RWPE1 (cell line): ENCODE results near the gene SLC2A9.

Source experiments
- CTCF ChIA-PET: fragments of 350-600 bp; sonication (Branson Sonifier 250); formaldehyde crosslinking; extraction: SDS; loops from one replicate; lab custom pipeline; 2021; lab: Yijun Ruan, JAX
- POLR2A ChIA-PET: fragments of 400-600 bp; formaldehyde crosslinking; extraction: SDS; loops from one replicate; lab custom pipeline; 2020; ENCODE audit warnings: antibody characterized with exemption; ENCODE audit not compliant: low non-redundant PET; lab: Yijun Ruan, JAX
- DNase-seq: peaks from one replicate; pipeline ENCODE4 v3.0.0; 2012; ENCODE audit warnings: low spot score
- H3K27ac ChIP-seq: fragments of 450-650 bp; 2 replicates; pipeline ENCODE4 v1.5.1; 2017
- TF ChIP-seq, protein P1 (sequence below): fragments of 450-650 bp; conservative IDR thresholded peaks from 2 replicates; pipeline ENCODE4 v1.5.1; 2017; ENCODE audit warnings: low read depth, mild to moderate bottlenecking

SLC2A9 gene

DNA sequence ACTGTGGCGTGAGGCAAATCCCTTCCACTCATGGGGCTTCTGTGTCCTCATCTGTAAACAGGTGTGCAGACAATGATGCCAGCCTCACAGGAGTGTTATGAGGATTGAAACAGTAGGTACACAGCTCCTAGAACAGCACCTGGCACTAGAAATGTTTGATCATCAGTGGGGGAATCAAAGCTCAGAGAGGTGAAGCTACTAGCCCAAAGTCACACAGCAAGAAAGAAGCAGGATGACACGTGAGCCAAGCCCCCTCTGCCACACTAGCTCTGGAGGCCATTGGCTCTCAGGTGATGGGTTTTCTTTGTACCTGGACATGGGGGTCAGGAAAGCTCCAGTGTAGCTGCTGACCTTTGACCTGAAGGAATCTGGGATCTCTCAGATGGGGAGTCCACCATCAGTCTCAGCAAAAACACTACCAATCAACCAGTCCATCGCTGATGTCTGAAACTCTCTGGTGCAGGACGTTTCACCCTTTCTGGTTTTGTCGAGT lies 13.4 kb upstream of the SLC2A9 start:
- POLR2A ChIA-PET: no interaction called here
- no peak overlapping the region for H3K27ac ChIP-seq
- no peak for DNase-seq
- CTCF ChIA-PET: interaction anchor here (0.6 kb wide), 1 partner anchor 236 kb away, joined by 5 read pairs; no protein-coding TSS in a partner anchor
- TF ChIP-seq, protein P1, sequence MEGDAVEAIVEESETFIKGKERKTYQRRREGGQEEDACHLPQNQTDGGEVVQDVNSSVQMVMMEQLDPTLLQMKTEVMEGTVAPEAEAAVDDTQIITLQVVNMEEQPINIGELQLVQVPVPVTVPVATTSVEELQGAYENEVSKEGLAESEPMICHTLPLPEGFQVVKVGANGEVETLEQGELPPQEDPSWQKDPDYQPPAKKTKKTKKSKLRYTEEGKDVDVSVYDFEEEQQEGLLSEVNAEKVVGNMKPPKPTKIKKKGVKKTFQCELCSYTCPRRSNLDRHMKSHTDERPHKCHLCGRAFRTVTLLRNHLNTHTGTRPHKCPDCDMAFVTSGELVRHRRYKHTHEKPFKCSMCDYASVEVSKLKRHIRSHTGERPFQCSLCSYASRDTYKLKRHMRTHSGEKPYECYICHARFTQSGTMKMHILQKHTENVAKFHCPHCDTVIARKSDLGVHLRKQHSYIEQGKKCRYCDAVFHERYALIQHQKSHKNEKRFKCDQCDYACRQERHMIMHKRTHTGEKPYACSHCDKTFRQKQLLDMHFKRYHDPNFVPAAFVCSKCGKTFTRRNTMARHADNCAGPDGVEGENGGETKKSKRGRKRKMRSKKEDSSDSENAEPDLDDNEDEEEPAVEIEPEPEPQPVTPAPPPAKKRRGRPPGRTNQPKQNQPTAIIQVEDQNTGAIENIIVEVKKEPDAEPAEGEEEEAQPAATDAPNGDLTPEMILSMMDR: no peak

DNA sequence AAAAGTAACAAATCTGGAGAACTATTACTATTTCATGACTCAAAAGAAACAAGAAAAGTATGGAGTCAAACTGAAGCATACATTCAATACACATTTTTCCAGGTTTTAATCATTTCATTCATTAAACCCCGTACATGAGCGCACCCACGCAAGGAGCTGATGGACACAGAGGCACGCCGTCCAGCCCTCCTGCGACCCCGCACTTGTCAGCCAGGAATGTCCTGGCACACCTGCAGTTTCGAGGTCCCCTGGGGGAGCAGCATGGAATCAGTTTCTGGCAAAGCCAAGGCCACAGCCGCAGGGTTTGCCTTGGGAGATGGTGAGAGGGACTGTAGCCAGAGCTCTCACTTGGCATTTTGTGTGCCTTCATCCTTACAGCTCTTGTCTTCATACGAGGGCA lies 12.8 kb upstream of the SLC2A9 start:
- H3K27ac ChIP-seq: no peak overlapping the region
- ChIA-PET POLR2A (interaction anchor here (1.0 kb wide), 1 partner anchor 19 kb away, joined by 3 read pairs; no protein-coding TSS in a partner anchor), CTCF (interaction anchor here (0.6 kb wide), 1 partner anchor 236 kb away, joined by 5 read pairs; no protein-coding TSS in a partner anchor)
- DNase-seq: no peak
- TF ChIP-seq, protein P1: no peak

DNA sequence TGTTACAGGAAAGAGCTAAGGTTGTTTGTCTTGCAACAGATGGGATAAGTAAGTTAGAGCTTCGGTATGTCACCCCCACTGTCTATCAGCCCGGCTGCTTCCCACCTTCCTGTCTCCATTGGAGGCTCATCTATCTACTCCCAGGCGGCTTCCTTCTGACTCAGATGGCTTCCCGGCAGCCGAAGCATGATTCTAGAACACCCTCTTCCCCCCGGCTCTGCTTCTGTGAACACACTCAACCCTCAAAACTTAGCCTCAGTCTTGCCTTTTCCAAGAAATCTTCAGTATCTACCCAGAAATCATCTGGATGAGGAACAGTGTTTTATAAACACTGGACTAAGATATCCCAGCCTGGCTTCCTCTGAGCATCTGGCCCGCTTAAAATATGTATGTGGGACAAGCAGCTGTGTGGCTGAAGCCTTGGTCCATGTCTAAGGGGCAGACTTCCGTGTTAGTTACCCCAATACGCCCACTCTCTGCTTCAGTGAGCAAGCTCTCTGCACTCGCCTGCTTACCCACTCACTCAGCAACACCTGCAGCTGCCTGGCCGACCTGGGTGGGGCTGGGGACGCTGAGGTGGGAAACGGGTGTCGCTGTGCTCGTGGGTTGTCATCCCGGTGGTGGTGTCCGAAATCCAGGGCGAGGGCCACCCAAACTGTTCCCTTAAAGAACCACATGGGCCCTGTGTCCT lies 12.0 kb upstream of the SLC2A9 start:
- CTCF ChIA-PET: no interaction called here
- TF ChIP-seq, protein P1: no peak
- peak; percentile 26 for DNase-seq
- 0 out of 2 replicates have a peak overlapping the region, but pooled peaks have one; percentile 13 for H3K27ac ChIP-seq
- POLR2A ChIA-PET: interaction anchor here (1.0 kb wide), 1 partner anchor 18 kb away, joined by 3 read pairs; no protein-coding TSS in a partner anchor

DNA sequence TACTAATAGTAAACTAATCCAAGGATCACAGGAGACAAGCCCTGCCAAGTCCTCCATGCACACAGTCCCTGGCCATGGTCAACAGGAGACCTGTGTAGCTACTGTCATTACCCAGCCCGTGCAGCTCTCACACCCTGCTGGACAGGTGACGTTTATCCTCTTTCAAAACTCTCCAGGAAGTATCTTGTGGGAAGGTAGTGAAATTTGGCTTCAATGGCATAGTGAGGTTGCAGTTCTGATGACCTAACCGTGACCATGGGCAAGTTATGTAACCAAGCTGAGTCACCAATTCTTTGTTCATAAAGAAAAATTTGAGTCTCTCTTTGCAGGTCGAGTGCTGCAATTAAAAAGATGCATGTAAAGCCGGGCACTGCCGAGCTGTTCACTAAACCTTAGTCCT lies 11.3 kb upstream of the SLC2A9 start:
- CTCF ChIA-PET: no interaction called here
- TF ChIP-seq, protein P1: no peak
- peak overlapping the region; percentile 13; the same call in 1 of the 2 replicates for H3K27ac ChIP-seq
- DNase-seq: peak; percentile 76
- POLR2A ChIA-PET: no interaction called here

DNA sequence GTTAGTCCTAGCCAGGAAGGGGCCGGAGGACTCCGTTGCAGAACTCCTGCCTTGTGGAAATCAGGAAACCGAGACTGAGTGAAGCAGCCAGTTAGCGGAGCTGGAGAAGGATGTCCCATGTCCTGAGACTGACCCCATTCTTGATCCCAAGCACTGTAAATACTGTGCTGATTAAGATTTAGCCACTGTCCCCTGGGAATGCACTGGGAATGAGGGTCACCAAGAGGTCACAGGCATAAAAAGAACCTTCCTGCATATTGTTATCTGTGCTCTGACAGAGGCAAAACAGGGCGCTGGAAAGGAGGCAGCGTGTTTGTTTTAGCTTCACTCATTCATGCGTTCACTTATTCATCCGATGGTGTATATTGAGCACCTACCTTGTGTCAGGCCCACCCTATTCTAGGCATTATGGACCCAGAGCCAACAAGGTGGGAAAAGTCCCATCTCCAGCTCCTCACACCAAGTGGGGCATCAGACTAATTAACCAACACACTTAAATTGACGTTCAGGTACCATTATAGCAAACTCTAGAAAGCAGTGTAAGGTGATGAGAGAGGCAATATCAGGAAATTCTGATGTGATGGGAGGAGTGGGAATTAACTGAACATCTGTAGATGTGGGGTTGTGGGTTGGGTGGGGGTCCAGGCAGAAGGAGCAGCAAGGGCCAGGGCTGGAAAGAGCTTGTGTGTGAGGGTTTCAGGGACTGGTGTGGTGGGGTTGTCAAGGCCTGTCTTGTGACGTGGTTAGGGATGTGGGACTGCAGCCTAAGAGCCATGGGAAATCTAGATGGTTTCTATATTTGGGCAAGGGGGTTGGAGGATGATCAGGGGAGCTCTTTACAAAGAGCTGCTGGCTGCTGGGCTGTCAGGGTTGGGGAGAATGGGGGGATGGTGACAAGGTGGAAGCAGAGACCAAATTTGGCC lies 10.6 kb upstream of the SLC2A9 start:
- TF ChIP-seq, protein P1: no peak
- ChIA-PET CTCF (no interaction called here), POLR2A (no interaction called here)
- no peak for DNase-seq
- peak overlapping the region; percentile 13; the same call in 1 of the 2 replicates for H3K27ac ChIP-seq
